ENCODE data around the gene PPP3CA.

GRCh38 chr4:101067383-101067782 is 279.9 kb downstream of the PPP3CA start:
- TF ChIP-seq POLR2A (IDR thresholded peaks at IDR 0.05) (no peak), CTCF (IDR thresholded peaks at IDR 0.05) (no peak)
